Nephron progenitor cell (in vitro differentiated cells): ENCODE results near the gene TMEM169.

Experiments used
- DNase-seq: peaks from one replicate; pipeline ENCODE4 v3.0.0; 2021
- H3K27ac Mint-ChIP-seq: 2 replicates; pipeline ENCODE4 v1.8.0; 2021; ENCODE audit warnings: mild to moderate bottlenecking, moderate library complexity, mixed read lengths
- H3K27me3 Mint-ChIP-seq: 2 replicates; pipeline ENCODE4 v1.8.0; 2021; ENCODE audit warnings: mild to moderate bottlenecking, low read depth, mixed read lengths; ENCODE audit not compliant: poor library complexity
- H3K36me3 Mint-ChIP-seq: 2 replicates; pipeline ENCODE4 v1.8.0; 2021; ENCODE audit warnings: low read depth, mixed read lengths
- H3K4me1 Mint-ChIP-seq: 2 replicates; pipeline ENCODE4 v1.8.0; 2021; ENCODE audit warnings: mixed read lengths
- H3K4me3 Mint-ChIP-seq: 2 replicates; pipeline ENCODE4 v1.8.0; 2021; ENCODE audit warnings: mild to moderate bottlenecking, moderate library complexity, mixed read lengths
- H3K9me3 Mint-ChIP-seq: 2 replicates; pipeline ENCODE4 v1.8.0; 2021; ENCODE audit warnings: mild to moderate bottlenecking, moderate library complexity, mixed read lengths
- TF ChIP-seq, protein P1 (sequence below): fragments of 200-600 bp; sonication (generic); IDR thresholded peaks from 2 replicates; pipeline ENCODE4 v1.5.0; 2021; ENCODE audit warnings: antibody characterized with exemption

TMEM169 gene

GRCh38 chr2:216130346-216130971 lies 48.7 kb downstream of the TMEM169 start:
- Mint-ChIP-seq H3K27me3 (peaks cover under 1% of the 10 kb centered on the region), H3K9me3 (no peaks in the 10 kb centered on the region), H3K4me3 (no peak overlapping the region), H3K27ac (peak overlapping the region; percentile 53), H3K4me1 (peaks cover 6% of the 10 kb centered on the region), H3K36me3 (peaks cover 83% of the 10 kb centered on the region)
- DNase-seq, result no peak
- TF ChIP-seq, protein P1, sequence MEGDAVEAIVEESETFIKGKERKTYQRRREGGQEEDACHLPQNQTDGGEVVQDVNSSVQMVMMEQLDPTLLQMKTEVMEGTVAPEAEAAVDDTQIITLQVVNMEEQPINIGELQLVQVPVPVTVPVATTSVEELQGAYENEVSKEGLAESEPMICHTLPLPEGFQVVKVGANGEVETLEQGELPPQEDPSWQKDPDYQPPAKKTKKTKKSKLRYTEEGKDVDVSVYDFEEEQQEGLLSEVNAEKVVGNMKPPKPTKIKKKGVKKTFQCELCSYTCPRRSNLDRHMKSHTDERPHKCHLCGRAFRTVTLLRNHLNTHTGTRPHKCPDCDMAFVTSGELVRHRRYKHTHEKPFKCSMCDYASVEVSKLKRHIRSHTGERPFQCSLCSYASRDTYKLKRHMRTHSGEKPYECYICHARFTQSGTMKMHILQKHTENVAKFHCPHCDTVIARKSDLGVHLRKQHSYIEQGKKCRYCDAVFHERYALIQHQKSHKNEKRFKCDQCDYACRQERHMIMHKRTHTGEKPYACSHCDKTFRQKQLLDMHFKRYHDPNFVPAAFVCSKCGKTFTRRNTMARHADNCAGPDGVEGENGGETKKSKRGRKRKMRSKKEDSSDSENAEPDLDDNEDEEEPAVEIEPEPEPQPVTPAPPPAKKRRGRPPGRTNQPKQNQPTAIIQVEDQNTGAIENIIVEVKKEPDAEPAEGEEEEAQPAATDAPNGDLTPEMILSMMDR, result no peak

- H3K4me1 Mint-ChIP-seq, result peaks cover 6% of the 10 kb centered on the region
- TF ChIP-seq, protein P1, result no peak
- no peak overlapping the region for H3K4me3 Mint-ChIP-seq
- no peak for DNase-seq
- H3K36me3 Mint-ChIP-seq, result peaks cover 85% of the 10 kb centered on the region
- H3K9me3 Mint-ChIP-seq, result no peaks in the 10 kb centered on the region
- no peak overlapping the region for H3K27ac Mint-ChIP-seq
- H3K27me3 Mint-ChIP-seq, result peaks cover 4% of the 10 kb centered on the region
Observed at GRCh38 chr2:216131175-216131926, 49.6 kb downstream of the TMEM169 start.

GRCh38 chr2:216132585-216132984 lies 50.9 kb downstream of the TMEM169 start:
- peaks cover 85% of the 10 kb centered on the region for H3K36me3 Mint-ChIP-seq
- no peak overlapping the region for H3K4me3 Mint-ChIP-seq

DNA sequence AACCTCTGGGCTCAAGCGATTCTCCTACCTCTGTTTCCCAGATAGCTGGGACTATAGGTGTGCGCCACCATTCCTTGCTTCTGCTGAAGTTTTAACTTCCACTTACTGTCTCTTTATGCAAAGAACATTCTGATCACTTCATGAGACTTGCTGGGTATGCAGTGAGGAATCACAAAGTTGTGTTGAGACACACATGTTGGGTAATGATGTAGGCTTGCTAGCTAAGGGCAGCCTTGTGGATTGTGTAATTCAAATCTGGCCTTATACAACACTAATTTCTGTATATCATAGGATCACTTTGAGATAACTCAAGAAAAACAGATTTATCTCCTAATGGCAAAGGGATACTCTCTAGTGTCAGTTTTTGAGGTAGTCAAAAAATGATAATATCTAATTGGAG lies 51.7 kb downstream of the TMEM169 start:
- TF ChIP-seq, protein P1, result no peak
- Mint-ChIP-seq H3K4me1 (peaks cover 6% of the 10 kb centered on the region), H3K36me3 (peaks cover 85% of the 10 kb centered on the region), H3K27ac (no peak overlapping the region), H3K4me3 (no peak overlapping the region), H3K9me3 (no peaks in the 10 kb centered on the region), H3K27me3 (peaks cover 4% of the 10 kb centered on the region)
- no peak for DNase-seq

More at GRCh38 chr2:216132585-216132984, 50.9 kb downstream of the TMEM169 start:
- DNase-seq, result no peak
- peaks cover 6% of the 10 kb centered on the region for H3K4me1 Mint-ChIP-seq
- peaks cover 4% of the 10 kb centered on the region for H3K27me3 Mint-ChIP-seq
- H3K27ac Mint-ChIP-seq, result no peak overlapping the region
- TF ChIP-seq, protein P1, result no peak
- H3K9me3 Mint-ChIP-seq, result no peaks in the 10 kb centered on the region

DNA sequence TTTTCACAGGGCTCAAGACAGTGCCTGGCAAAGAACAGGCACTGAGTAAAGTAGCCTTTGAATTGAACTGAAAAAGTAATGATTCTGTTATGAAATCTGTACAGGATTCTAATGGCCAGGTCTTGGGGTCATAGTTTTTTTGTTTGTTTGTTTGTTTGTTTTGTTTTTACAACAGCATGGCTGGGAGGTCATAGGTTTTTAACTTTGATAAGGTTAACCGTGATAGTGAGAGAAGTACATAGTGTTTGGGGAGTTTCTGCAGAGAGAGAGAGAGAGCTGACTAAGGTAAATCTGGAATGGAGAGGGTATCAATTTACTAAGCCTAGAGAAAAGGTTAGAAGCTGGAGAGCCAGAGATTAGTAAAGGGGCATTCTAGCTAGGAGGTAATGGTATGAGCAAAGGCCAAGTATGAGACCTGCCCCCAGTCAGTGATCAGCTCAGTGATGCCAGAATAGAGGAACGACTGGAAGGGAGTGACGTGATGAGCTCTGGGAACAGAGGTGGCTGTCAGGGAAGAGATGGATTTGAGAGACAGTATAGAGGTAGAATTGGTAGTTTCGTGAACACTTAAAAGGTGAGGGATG lies 53.3 kb downstream of the TMEM169 start:
- H3K27me3 Mint-ChIP-seq, result peaks cover 4% of the 10 kb centered on the region
- H3K4me1 Mint-ChIP-seq, result peaks cover 6% of the 10 kb centered on the region
- peak overlapping the region; percentile 89 for H3K27ac Mint-ChIP-seq
- H3K36me3 Mint-ChIP-seq, result peaks cover 92% of the 10 kb centered on the region
- TF ChIP-seq, protein P1, result no peak
- DNase-seq, result no peak
- no peaks in the 10 kb centered on the region for H3K9me3 Mint-ChIP-seq
- no peak overlapping the region for H3K4me3 Mint-ChIP-seq
